HL-60 (cell line): ENCODE measurements around the gene CTSL.
A peak's percentile ranks its signal among the peaks of the same experiment; 100 is the strongest.

Experiments
- DNase-seq, 2 experiments: peaks; one replicate each; pipeline ENCODE4 v3.0.0-alpha.2; 2010 to 2020; ENCODE audit warnings: low read depth in 1 of 2, low spot score in 1 of 2
- H3K27ac ChIP-seq: fragments of 250-450 bp; sonication (Bioruptor Pico); replicated peaks from 2 replicates; pipeline ENCODE4 v1.5.1; 2020; ENCODE audit warnings: mild to moderate bottlenecking, moderate library complexity
- H3K27me3 ChIP-seq: fragments of 250-450 bp; sonication (Bioruptor Pico); 2 replicates; pipeline ENCODE4 v1.5.1; 2021; ENCODE audit warnings: mild to moderate bottlenecking, moderate library complexity; ENCODE audit not compliant: insufficient read depth, poor library complexity, severe bottlenecking
- H3K4me3 ChIP-seq: replicated peaks from 2 replicates; pipeline ENCODE4 v1.5.1; 2011; ENCODE audit warnings: mild to moderate bottlenecking, control low read depth, low read length; ENCODE audit not compliant: insufficient read depth
- GABPA ChIP-seq: IDR thresholded peaks from 2 replicates; pipeline ENCODE4 v1.6.1; 2012; ENCODE audit warnings: low read depth
- POLR2AphosphoS5 ChIP-seq: IDR thresholded peaks from 2 replicates; pipeline ENCODE4 v1.6.1; 2012; ENCODE audit warnings: low read depth
- SPI1 ChIP-seq: IDR thresholded peaks from 2 replicates; pipeline ENCODE4 v1.6.1; 2012; ENCODE audit warnings: low read depth, mild to moderate bottlenecking, borderline replicate concordance
- TF ChIP-seq, protein P1 (sequence below): IDR thresholded peaks from 2 replicates; pipeline ENCODE4 v1.6.1; 2012; ENCODE audit warnings: low read depth; ENCODE audit not compliant: insufficient replicate concordance
- TF ChIP-seq, protein P2 (sequence below): IDR thresholded peaks from one replicate; pipeline ENCODE4 v1.5.1; 2011; ENCODE audit warnings: low read length, control low read depth, inconsistent platforms; ENCODE audit not compliant: insufficient read depth

Gene CTSL

DNA sequence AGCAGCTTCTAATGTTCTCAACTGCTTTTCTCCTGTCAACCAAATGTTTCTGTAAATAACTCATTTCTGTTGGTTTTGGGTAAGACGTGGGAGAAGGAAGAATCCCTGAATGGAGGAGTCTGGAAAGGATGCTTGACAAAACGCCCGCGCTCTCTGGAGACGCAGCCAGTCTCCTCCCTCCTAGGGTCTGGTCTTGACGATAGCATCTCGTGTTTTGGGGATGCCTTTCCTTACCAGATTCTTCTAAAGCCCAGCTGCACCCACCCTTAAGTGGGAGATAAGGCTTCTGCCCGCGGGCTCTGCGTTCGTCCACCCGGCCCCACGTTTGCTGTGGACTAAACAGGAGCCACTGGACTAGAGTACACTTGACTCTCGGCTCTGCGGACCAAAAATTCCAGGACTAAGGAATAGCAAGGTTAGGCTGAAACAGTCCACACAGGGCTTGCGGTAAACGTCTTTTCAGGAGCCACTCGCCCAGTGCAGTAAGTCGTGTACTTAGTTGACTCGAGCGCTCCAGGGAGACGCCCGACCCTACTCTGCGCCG lies 491 bp upstream of the CTSL start:
- no peak for DNase-seq
- Histone ChIP-seq H3K27me3 (peaks cover 9% of the 10 kb centered on the region), H3K27ac (no peak overlapping the region), H3K4me3 (peak overlapping the region; percentile 66)
- TF ChIP-seq, protein P1, sequence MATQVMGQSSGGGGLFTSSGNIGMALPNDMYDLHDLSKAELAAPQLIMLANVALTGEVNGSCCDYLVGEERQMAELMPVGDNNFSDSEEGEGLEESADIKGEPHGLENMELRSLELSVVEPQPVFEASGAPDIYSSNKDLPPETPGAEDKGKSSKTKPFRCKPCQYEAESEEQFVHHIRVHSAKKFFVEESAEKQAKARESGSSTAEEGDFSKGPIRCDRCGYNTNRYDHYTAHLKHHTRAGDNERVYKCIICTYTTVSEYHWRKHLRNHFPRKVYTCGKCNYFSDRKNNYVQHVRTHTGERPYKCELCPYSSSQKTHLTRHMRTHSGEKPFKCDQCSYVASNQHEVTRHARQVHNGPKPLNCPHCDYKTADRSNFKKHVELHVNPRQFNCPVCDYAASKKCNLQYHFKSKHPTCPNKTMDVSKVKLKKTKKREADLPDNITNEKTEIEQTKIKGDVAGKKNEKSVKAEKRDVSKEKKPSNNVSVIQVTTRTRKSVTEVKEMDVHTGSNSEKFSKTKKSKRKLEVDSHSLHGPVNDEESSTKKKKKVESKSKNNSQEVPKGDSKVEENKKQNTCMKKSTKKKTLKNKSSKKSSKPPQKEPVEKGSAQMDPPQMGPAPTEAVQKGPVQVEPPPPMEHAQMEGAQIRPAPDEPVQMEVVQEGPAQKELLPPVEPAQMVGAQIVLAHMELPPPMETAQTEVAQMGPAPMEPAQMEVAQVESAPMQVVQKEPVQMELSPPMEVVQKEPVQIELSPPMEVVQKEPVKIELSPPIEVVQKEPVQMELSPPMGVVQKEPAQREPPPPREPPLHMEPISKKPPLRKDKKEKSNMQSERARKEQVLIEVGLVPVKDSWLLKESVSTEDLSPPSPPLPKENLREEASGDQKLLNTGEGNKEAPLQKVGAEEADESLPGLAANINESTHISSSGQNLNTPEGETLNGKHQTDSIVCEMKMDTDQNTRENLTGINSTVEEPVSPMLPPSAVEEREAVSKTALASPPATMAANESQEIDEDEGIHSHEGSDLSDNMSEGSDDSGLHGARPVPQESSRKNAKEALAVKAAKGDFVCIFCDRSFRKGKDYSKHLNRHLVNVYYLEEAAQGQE: no peak
- TF ChIP-seq POLR2AphosphoS5 (no peak), SPI1 (no peak), GABPA (no peak)
- TF ChIP-seq, protein P2, sequence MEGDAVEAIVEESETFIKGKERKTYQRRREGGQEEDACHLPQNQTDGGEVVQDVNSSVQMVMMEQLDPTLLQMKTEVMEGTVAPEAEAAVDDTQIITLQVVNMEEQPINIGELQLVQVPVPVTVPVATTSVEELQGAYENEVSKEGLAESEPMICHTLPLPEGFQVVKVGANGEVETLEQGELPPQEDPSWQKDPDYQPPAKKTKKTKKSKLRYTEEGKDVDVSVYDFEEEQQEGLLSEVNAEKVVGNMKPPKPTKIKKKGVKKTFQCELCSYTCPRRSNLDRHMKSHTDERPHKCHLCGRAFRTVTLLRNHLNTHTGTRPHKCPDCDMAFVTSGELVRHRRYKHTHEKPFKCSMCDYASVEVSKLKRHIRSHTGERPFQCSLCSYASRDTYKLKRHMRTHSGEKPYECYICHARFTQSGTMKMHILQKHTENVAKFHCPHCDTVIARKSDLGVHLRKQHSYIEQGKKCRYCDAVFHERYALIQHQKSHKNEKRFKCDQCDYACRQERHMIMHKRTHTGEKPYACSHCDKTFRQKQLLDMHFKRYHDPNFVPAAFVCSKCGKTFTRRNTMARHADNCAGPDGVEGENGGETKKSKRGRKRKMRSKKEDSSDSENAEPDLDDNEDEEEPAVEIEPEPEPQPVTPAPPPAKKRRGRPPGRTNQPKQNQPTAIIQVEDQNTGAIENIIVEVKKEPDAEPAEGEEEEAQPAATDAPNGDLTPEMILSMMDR: no peak

DNA sequence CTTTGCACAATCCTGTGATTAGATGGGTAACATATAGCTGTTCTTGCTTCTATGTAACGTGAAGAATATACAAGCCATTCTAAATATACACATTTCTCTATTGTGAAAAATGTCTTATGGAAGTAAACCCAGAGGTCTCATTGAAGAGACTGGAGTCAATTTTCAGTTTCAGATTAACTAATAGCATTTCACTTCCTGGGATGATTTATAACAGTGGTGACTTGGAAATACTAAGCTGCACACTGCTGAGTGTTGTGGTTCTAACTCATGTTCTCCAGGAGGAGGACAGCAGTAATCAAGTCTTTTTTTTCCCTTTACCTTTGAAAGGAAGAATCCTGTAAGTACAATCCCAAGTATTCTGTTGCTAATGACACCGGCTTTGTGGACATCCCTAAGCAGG lies 3.3 kb downstream of the CTSL start:
- H3K27me3 ChIP-seq: peaks cover 9% of the 10 kb centered on the region
- TF ChIP-seq GABPA: no peak
- TF ChIP-seq, protein P2: no peak
- TF ChIP-seq POLR2AphosphoS5: no peak
- TF ChIP-seq, protein P1: no peak
- TF ChIP-seq SPI1: no peak
- no peak overlapping the region for H3K27ac ChIP-seq
- no peak overlapping the region for H3K4me3 ChIP-seq
- DNase-seq: no peak

DNA sequence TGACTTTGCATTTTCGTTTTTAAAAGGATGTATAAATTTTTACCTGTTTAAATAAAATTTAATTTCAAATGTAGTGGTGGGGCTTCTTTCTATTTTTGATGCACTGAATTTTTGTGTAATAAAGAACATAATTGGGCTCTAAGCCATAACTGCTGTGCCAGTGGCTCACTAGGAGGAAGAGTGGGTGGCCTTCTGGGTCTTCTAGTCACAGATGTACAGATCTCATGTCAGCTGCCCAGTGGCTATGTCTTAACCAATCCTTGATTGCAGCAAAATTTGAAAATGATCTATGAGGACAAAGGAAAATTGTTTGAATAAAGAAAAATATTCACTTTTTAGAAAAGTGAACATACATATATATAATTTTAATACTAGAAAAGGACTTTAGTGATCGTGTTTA lies 5.4 kb downstream of the CTSL start:
- peaks cover 2% of the 10 kb centered on the region for H3K27me3 ChIP-seq
- no peak for DNase-seq
- no peak overlapping the region for H3K4me3 ChIP-seq
- TF ChIP-seq, protein P1: no peak
- TF ChIP-seq POLR2AphosphoS5 (no peak), GABPA (no peak), SPI1 (no peak)
- TF ChIP-seq, protein P2: no peak
- H3K27ac ChIP-seq: no peak overlapping the region
